SK-N-SH (cell line): ENCODE measurements around the gene MGRN1. TPM values are rescaled to one million over a fixed set of nuclear protein-coding genes. Genes with fewer than 3 reads are reported as not detected.
"Not testable (repeated sequence)": the region's sequence is repeated elsewhere in the genome, so short reads cannot be mapped to it uniquely, and the experiment has no call there.

ENCODE experiments used
- CTCF ChIA-PET: fragments of 300-600, 350-600 bp; formaldehyde crosslinking; extraction: SDS; loops from one replicate; lab custom pipeline; 2021; lab: Yijun Ruan, JAX
- POLR2A ChIA-PET: fragments of 350-600 bp; sonication (Branson Sonifier 250); formaldehyde crosslinking; extraction: SDS; loops from one replicate; lab custom pipeline; 2020; ENCODE audit warnings: antibody characterized with exemption, inconsistent platforms; lab: Yijun Ruan, JAX
- DNase-seq: peaks from one replicate; pipeline ENCODE4 v3.0.0; 2012
- H2AFZ ChIP-seq: fragments of 200-600 bp; sonication (generic); 2 replicates; pipeline ENCODE4 v1.8.1; 2016; ENCODE audit warnings: antibody characterized with exemption, mild to moderate bottlenecking, low read depth
- H3F3A ChIP-seq: fragments of 200-600 bp; sonication (generic); replicated peaks from 2 replicates; pipeline ENCODE3; 2016; ENCODE audit warnings: antibody characterized with exemption, mild to moderate bottlenecking; ENCODE audit not compliant: insufficient read depth
- H3K27ac ChIP-seq, 2 experiments: fragments of 200-500 bp in 1 of 2; fragments of 200-600 bp in 1 of 2; sonication (Bioruptor generic) in 1 of 2; sonication (generic), shearing (Covaris generic) in 1 of 2; 2 replicates each; pipeline versions ENCODE4 v1.5.1 to v1.6.1; 2014 to 2016; ENCODE audit warnings: low read depth in 2 of 2, inconsistent platforms in 1 of 2, low read length in 1 of 2, mild to moderate bottlenecking in 1 of 2, mixed read lengths in 1 of 2
- H3K27me3 ChIP-seq: fragments of 200-600 bp; sonication (generic), shearing (Covaris generic); 2 replicates; pipeline ENCODE4 v1.6.1; 2016; ENCODE audit warnings: mixed run types; ENCODE audit not compliant: insufficient read depth
- H3K36me3 ChIP-seq, 2 experiments: fragments of 200-500 bp in 1 of 2; fragments of 200-600 bp in 1 of 2; sonication (Bioruptor generic) in 1 of 2; sonication (generic) in 1 of 2; replicated peaks in 1 of 2; 2 replicates each; pipeline versions ENCODE3 to v1.5.1; 2014 to 2016; ENCODE audit warnings: low read length in 1 of 2, mild to moderate bottlenecking in 1 of 2; ENCODE audit not compliant: insufficient read depth in 2 of 2, control insufficient read depth in 1 of 2
- H3K4me1 ChIP-seq, 2 experiments: fragments of 200-500 bp in 1 of 2; fragments of 200-600 bp in 1 of 2; sonication (Bioruptor generic) in 1 of 2; sonication (generic), shearing (Covaris generic) in 1 of 2; 2 replicates each; pipeline versions ENCODE4 v1.5.1 to v1.6.1; 2014 to 2016; ENCODE audit warnings: low read depth in 1 of 2, low read length in 1 of 2, mixed run types in 1 of 2; ENCODE audit not compliant: insufficient read depth in 2 of 2, control insufficient read depth in 1 of 2
- H3K4me2 ChIP-seq: fragments of 200-600 bp; sonication (generic), shearing (Covaris generic); 2 replicates; pipeline ENCODE4 v1.6.1; 2017; ENCODE audit warnings: mixed run types
- H3K4me3 ChIP-seq, 2 experiments: fragments of 200-500 bp in 1 of 2; fragments of 200-600 bp in 1 of 2; sonication (Bioruptor generic) in 1 of 2; sonication (generic), shearing (Covaris generic) in 1 of 2; 2 replicates each; pipeline versions ENCODE4 v1.5.1 to v1.8.1; 2014 to 2016; ENCODE audit warnings: low read depth in 2 of 2, inconsistent platforms in 1 of 2, low read length in 1 of 2, mild to moderate bottlenecking in 1 of 2, mixed read lengths in 1 of 2, moderate library complexity in 1 of 2
- H3K79me2 ChIP-seq: fragments of 200-600 bp; sonication (generic); 2 replicates; pipeline ENCODE4 v1.8.1; 2017; ENCODE audit warnings: mild to moderate bottlenecking; ENCODE audit not compliant: insufficient read depth
- H3K9ac ChIP-seq: fragments of 200-600 bp; sonication (generic); 2 replicates; pipeline ENCODE4 v1.6.1; 2017; ENCODE audit warnings: mixed run types
- H3K9me2 ChIP-seq: fragments of 200-600 bp; sonication (generic); 2 replicates; pipeline ENCODE4 v1.6.1; 2017; ENCODE audit warnings: mixed run types
- H3K9me3 ChIP-seq: fragments of 200-600 bp; sonication (generic); 2 replicates; pipeline ENCODE4 v1.6.1; 2017; ENCODE audit warnings: mixed run types, mild to moderate bottlenecking, moderate library complexity
- H4K20me1 ChIP-seq: fragments of 200-600 bp; sonication (generic); 2 replicates; pipeline ENCODE4 v1.6.1; 2017; ENCODE audit warnings: mild to moderate bottlenecking, mixed run types; ENCODE audit not compliant: insufficient read depth
- CTCF ChIP-seq: fragments of 200-600 bp; sonication (generic); IDR thresholded peaks from 2 replicates; pipeline ENCODE4 v1.6.1; 2017; ENCODE audit warnings: antibody characterized with exemption, mild to moderate bottlenecking, moderate library complexity
- EP300 ChIP-seq, 2 experiments: IDR thresholded peaks; 2 replicates each; pipeline versions ENCODE4 v1.4.0 to v1.6.1; 2012; ENCODE audit warnings: borderline replicate concordance in 1 of 2, low read depth in 1 of 2, low read length in 1 of 2
- FOXJ3 ChIP-seq: sonication (generic); formaldehyde crosslinking; IDR thresholded peaks from 2 replicates; pipeline ENCODE4 v1.5.1; 2020; ENCODE audit warnings: mild to moderate bottlenecking, missing genetic modification reagents
- GABPA ChIP-seq: IDR thresholded peaks from 2 replicates; pipeline ENCODE4 v1.4.0; 2012; ENCODE audit warnings: low read depth, mild to moderate bottlenecking
- GATA2 ChIP-seq: sonication (generic); formaldehyde crosslinking; IDR thresholded peaks from 2 replicates; pipeline ENCODE4 v1.5.0; 2020; ENCODE audit warnings: mild to moderate bottlenecking, missing genetic modification reagents
- IRF3 ChIP-seq: fragments of 150-350 bp; IDR thresholded peaks from 2 replicates; pipeline ENCODE4 v1.6.1; 2016; ENCODE audit warnings: mild to moderate bottlenecking, low read depth, low read length
- JUND ChIP-seq: IDR thresholded peaks from 2 replicates; pipeline ENCODE4 v1.4.0; 2012
- MAX ChIP-seq: IDR thresholded peaks from 2 replicates; pipeline ENCODE4 v1.4.0; 2012; ENCODE audit warnings: low read depth
- MEF2A ChIP-seq: IDR thresholded peaks from 2 replicates; pipeline ENCODE4 v1.4.0; 2012; ENCODE audit warnings: low read depth, borderline replicate concordance
- MXI1 ChIP-seq: IDR thresholded peaks from 2 replicates; pipeline ENCODE4 v1.6.1; 2012; ENCODE audit warnings: mild to moderate bottlenecking, low read depth, low read length, improper control_type of control experiment
- PBX3 ChIP-seq: IDR thresholded peaks from 2 replicates; pipeline ENCODE4; 2012
- POLR2AphosphoS5 ChIP-seq: IDR thresholded peaks from 2 replicates; pipeline ENCODE4 v1.6.1; 2012; ENCODE audit warnings: low read depth, low read length
- RCOR1 ChIP-seq: fragments of 150-350 bp; IDR thresholded peaks from 2 replicates; pipeline ENCODE4 v1.6.1; 2017; ENCODE audit warnings: antibody characterized with exemption, low read length
- RXRA ChIP-seq: IDR thresholded peaks from 2 replicates; pipeline ENCODE4 v1.4.0; 2012; ENCODE audit warnings: low read depth, mild to moderate bottlenecking, borderline replicate concordance
- SIN3A ChIP-seq: IDR thresholded peaks from 2 replicates; pipeline ENCODE4 v1.6.1; 2012; ENCODE audit warnings: low read depth, mild to moderate bottlenecking, low read length, moderate library complexity, borderline replicate concordance
- TCF12 ChIP-seq: IDR thresholded peaks from 2 replicates; pipeline ENCODE4 v1.4.0; 2012
- TEAD4 ChIP-seq: IDR thresholded peaks from 2 replicates; pipeline ENCODE4 v1.4.0; 2012; ENCODE audit warnings: mild to moderate bottlenecking, borderline replicate concordance; ENCODE audit not compliant: insufficient read depth
- USF1 ChIP-seq: IDR thresholded peaks from 2 replicates; pipeline ENCODE4 v1.4.0; 2012; ENCODE audit warnings: low read depth, borderline replicate concordance
- YY1 ChIP-seq: IDR thresholded peaks from 2 replicates; pipeline ENCODE4 v1.4.0; 2012; ENCODE audit warnings: low read depth, mild to moderate bottlenecking
- WGBS: methylation state at CpG from one replicate; pipeline ENCODE4 v1.1.6; 2017; ENCODE audit warnings: low lambda C conversion rate; 5-methylcytosine and 5-hydroxymethylcytosine counted together
- polyA plus RNA-seq, 3 experiments: library from polyadenylated mRNA; depleted of rRNA; stranded (reverse); fragments of >200 nt; gene quantifications; 2 replicates each; pipeline ENCODE4 v1.2.3, GENCODE V29; 2012
- TF ChIP-seq, protein P1 (sequence below): fragments of 150-350 bp; IDR thresholded peaks from 2 replicates; pipeline ENCODE4 v1.6.1; 2017; ENCODE audit warnings: antibody characterized with exemption, low read length, low read depth, borderline replicate concordance

Gene MGRN1
- polyA plus RNA-seq, 1 of the 3 experiments (the other 2 are of a cell fraction): 13.3 TPM

DNA sequence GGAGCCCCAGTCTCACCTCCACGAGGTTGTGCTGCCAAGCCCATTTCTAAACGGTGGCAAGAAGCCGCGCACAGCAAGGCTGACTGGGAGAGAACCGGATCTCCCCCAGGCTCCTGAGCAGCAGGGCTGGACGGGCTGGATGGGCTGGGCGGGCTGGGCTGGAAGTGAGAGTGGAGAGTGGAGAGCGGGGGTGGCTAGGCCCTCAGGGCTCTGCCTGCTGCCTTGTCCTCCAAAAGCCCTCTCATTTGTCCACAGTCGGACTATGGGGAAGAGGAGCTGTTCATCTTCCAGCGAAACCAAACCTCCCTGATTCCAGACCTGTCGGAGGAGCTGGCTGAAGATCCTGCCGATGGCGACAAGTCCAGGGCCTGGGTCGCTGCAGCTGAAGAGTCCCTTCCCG is 112.9 kb downstream of the MGRN1 start:
- H3K4me1 ChIP-seq: peaks cover 0 to 3% of the 10 kb centered on the region in 2 experiments; a peak in 1 of 4 replicates
- H3K9me3 ChIP-seq: no peaks in the 10 kb centered on the region
- TF ChIP-seq GATA2 (CRISPR knock-in tag) (no peak), MXI1 (no peak), TCF12 (no peak), PBX3 (no peak), SIN3A (no peak), EP300 (IDR thresholded peaks at IDR 0.05; ENCODE audit: borderline replicate concordance in 1 of 2, low read depth in 1 of 2, low read length in 1 of 2) (no peak), YY1 (no peak), TEAD4 (no peak), FOXJ3 (CRISPR knock-in tag) (no peak), RXRA (no peak), USF1 (no peak), IRF3 (no peak), POLR2AphosphoS5 (no peak), MAX (no peak), CTCF (no peak), MEF2A (no peak), RCOR1 (no peak), JUND (no peak), GABPA (no peak)
- TF ChIP-seq, protein P1, sequence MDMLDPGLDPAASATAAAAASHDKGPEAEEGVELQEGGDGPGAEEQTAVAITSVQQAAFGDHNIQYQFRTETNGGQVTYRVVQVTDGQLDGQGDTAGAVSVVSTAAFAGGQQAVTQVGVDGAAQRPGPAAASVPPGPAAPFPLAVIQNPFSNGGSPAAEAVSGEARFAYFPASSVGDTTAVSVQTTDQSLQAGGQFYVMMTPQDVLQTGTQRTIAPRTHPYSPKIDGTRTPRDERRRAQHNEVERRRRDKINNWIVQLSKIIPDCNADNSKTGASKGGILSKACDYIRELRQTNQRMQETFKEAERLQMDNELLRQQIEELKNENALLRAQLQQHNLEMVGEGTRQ: no peak
- H3K4me2 ChIP-seq: no peak overlapping the region
- peaks cover 15% of the 10 kb centered on the region for H3K79me2 ChIP-seq
- ChIA-PET POLR2A (interaction anchor here (1.3 kb wide), 1 partner anchor 65 kb away, joined by 5 read pairs; the partner anchor contains the start of gene ROGDI), CTCF (no interaction called here)
- no peaks in the 10 kb centered on the region for H3K9me2 ChIP-seq
- no peak for DNase-seq
- WGBS: 79% methylated on average over 14 of the region's 15 CpGs
- no peaks in the 10 kb centered on the region for H3K27me3 ChIP-seq
- H3F3A ChIP-seq: no peaks in the 10 kb centered on the region
- H3K36me3 ChIP-seq: no peaks in the 10 kb centered on the region
- H4K20me1 ChIP-seq: no peaks in the 10 kb centered on the region
- H3K4me3 ChIP-seq: no peak overlapping the region
- H3K27ac ChIP-seq: no peak overlapping the region
- H3K9ac ChIP-seq: no peak overlapping the region
- H2AFZ ChIP-seq: no peak overlapping the region

DNA sequence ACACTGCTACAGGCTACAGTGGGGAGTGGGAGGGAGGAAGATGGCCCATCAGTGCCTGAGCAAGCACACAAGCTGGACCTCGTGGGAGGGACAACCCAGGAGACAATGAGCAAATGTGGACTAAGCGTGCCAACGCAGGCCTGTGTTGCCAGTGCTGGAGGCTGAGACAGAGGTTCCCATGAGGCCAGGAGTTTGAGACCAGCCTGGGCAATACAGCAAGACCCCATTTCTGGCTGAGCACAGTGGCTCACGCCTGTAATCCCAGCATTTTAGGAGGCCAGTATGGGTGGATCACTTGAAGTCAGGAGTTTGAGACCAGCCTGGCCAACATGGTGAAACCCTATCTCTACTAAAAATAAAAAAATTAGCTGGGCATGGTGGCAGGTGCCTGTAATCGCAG is 113.7 kb downstream of the MGRN1 start:
- H3K27ac ChIP-seq, H3K79me2 ChIP-seq, H3F3A ChIP-seq, H3K27me3 ChIP-seq, H3K9me3 ChIP-seq, H3K4me2 ChIP-seq, H3K36me3 ChIP-seq, H3K4me3 ChIP-seq, CTCF ChIA-PET, DNase-seq, H3K9ac ChIP-seq, H2AFZ ChIP-seq, H3K4me1 ChIP-seq, H3K9me2 ChIP-seq, H4K20me1 ChIP-seq: not testable (repeated sequence)
- 78% methylated on average over 5 of the region's 5 CpGs for WGBS
- POLR2A ChIA-PET: interaction anchor here (1.3 kb wide), 1 partner anchor 64 kb away, joined by 5 read pairs; the partner anchor contains the start of gene ROGDI
